Measurements from ENCODE around the gene PPP2R2D. TPM values are rescaled to one million over a fixed set of nuclear protein-coding genes. Genes with fewer than 3 reads are reported as not detected.
A peak's percentile ranks its signal among the peaks of the same experiment; 100 is the strongest.

Gene PPP2R2D
- total RNA-seq, 1 experiment from 2014 or later, result 35.1 TPM

GRCh38 chr10:131961047-131961776 lies 60.4 kb downstream of the PPP2R2D start:
- Histone ChIP-seq H4K5ac (ENCODE audit: insufficient read length, low read depth, low read length) (no peak overlapping the region), H3K79me2 (ENCODE audit: insufficient read depth, low read length) (no peaks in the 10 kb centered on the region), H2BK120ac (ENCODE audit: low read depth, low read length, poor library complexity, severe bottlenecking) (no peak overlapping the region)

More at GRCh38 chr10:131961047-131961776, 60.4 kb downstream of the PPP2R2D start:
- no peaks in the 10 kb centered on the region for H3K79me1 ChIP-seq (ENCODE audit: insufficient read depth, low read depth, low read length, poor library complexity, severe bottlenecking)
- H2BK15ac ChIP-seq (ENCODE audit: low read depth, low read length), result no peak overlapping the region
- H3K4me2 ChIP-seq (ENCODE audit: insufficient read depth, insufficient read length, low read length), result no peak overlapping the region
- H2BK5ac ChIP-seq (ENCODE audit: insufficient read length, low read length), result no peak overlapping the region
- Mint-ChIP-seq H3K4me1 (0 out of 4 replicates have a peak, but pooled peaks cover 0 to 6% of the 10 kb centered on the region in 2 experiments), H3K27ac (peak overlapping the region in 2 of 3 experiments; percentile 84 to 94; a peak in 3 of 7 replicates), H3K27me3 (ENCODE audit: low read depth) (no peaks in the 10 kb centered on the region), H3K36me3 (ENCODE audit: insufficient read depth in 1 of 3, low read depth in 3 of 3) (peaks cover 34 to 42% (median 37%) of the 10 kb centered on the region in 3 experiments), H3K4me3 (no peak overlapping the region), H3K9me3 (peaks cover 12 to 25% of the 10 kb centered on the region in 2 experiments)
- H3K4ac ChIP-seq (ENCODE audit: low read depth, low read length), result no peak overlapping the region
- H3K23ac ChIP-seq (ENCODE audit: insufficient read length, low read depth, low read length), result no peak overlapping the region
- no peak overlapping the region for H2AFZ ChIP-seq (ENCODE audit: low read length)
- no peak overlapping the region for H4K91ac ChIP-seq (ENCODE audit: insufficient read length, low read depth, low read length)
- H3K9me3 ChIP-seq (ENCODE audit: control insufficient read depth, low read depth, low read length), result no peaks in the 10 kb centered on the region
- H3K4me1 ChIP-seq (ENCODE audit: insufficient read depth, low read length), result no peaks in the 10 kb centered on the region
- H3K18ac ChIP-seq (ENCODE audit: insufficient read length, low read depth, low read length), result no peak overlapping the region
- H3K56ac ChIP-seq (ENCODE audit: insufficient read length, low read depth, low read length), result no peak overlapping the region
- peaks cover 4% of the 10 kb centered on the region for H3K23me2 ChIP-seq (ENCODE audit: insufficient read length, low read depth, low read length, poor library complexity, severe bottlenecking)
- no peaks in the 10 kb centered on the region for H3K27me3 ChIP-seq (ENCODE audit: insufficient read depth, low read length)
- H4K8ac ChIP-seq (replicated peaks; ENCODE audit: insufficient read length, low read depth, low read length), result peak overlapping the region; percentile 53
- TF ChIP-seq, protein P1, sequence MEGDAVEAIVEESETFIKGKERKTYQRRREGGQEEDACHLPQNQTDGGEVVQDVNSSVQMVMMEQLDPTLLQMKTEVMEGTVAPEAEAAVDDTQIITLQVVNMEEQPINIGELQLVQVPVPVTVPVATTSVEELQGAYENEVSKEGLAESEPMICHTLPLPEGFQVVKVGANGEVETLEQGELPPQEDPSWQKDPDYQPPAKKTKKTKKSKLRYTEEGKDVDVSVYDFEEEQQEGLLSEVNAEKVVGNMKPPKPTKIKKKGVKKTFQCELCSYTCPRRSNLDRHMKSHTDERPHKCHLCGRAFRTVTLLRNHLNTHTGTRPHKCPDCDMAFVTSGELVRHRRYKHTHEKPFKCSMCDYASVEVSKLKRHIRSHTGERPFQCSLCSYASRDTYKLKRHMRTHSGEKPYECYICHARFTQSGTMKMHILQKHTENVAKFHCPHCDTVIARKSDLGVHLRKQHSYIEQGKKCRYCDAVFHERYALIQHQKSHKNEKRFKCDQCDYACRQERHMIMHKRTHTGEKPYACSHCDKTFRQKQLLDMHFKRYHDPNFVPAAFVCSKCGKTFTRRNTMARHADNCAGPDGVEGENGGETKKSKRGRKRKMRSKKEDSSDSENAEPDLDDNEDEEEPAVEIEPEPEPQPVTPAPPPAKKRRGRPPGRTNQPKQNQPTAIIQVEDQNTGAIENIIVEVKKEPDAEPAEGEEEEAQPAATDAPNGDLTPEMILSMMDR (conservative IDR thresholded peaks at IDR 0.05), result no peak
- no peak for DNase-seq
- H4K20me1 ChIP-seq (ENCODE audit: control insufficient read depth, insufficient read depth, insufficient read length), result peaks cover 3% of the 10 kb centered on the region
- no peak overlapping the region for H2BK20ac ChIP-seq (ENCODE audit: low read depth, low read length, poor library complexity, severe bottlenecking)
- H3K9ac ChIP-seq (ENCODE audit: extremely low read depth, insufficient read length, low read length), result no peak overlapping the region
- WGBS (ENCODE audit: extremely low coverage, insufficient read length, low lambda C conversion rate), result no CpG with 5 or more reads among the region's 26 CpGs
- H2BK12ac ChIP-seq (ENCODE audit: insufficient read length, low read depth, low read length), result no peak overlapping the region
- H2AK5ac ChIP-seq (ENCODE audit: insufficient read length, low read length), result no peak overlapping the region
- no peak overlapping the region for H3K14ac ChIP-seq (ENCODE audit: insufficient read depth, low read length)
- no peak overlapping the region for H3T11ph ChIP-seq (ENCODE audit: low read length)
- H3K27ac ChIP-seq (ENCODE audit: insufficient read length, low read depth, low read length), result no peak overlapping the region
